GM21447 (cell line): ENCODE results near the gene DNASE1.

Experiments
- ATAC-seq: cut with Tn5 transposase; IDR thresholded peaks from one replicate; pipeline ENCODE4 v1.9.1; 2021; ENCODE audit not compliant: unreplicated experiment

The DNASE1 gene

DNA sequence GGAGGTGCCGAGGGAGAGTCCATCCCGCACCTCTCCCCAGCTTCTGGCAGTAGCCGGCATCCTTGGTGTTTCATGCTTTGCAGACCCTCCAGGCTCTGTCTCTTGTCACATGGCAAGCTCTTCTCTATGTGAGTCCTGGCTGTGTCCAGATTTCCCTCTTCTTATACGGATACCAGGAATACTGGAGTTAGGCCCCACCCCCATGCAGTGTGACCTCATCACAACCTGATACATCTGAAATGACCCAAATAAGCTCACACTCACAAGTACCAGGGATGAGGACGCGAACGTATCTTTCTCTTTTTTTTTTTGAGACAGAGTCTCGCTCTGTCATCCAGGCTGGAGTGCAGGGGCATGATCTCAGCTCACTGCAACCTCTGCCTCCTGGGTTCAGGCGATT lies 39.6 kb downstream of the DNASE1 start:
- ATAC-seq, result no peak

DNA sequence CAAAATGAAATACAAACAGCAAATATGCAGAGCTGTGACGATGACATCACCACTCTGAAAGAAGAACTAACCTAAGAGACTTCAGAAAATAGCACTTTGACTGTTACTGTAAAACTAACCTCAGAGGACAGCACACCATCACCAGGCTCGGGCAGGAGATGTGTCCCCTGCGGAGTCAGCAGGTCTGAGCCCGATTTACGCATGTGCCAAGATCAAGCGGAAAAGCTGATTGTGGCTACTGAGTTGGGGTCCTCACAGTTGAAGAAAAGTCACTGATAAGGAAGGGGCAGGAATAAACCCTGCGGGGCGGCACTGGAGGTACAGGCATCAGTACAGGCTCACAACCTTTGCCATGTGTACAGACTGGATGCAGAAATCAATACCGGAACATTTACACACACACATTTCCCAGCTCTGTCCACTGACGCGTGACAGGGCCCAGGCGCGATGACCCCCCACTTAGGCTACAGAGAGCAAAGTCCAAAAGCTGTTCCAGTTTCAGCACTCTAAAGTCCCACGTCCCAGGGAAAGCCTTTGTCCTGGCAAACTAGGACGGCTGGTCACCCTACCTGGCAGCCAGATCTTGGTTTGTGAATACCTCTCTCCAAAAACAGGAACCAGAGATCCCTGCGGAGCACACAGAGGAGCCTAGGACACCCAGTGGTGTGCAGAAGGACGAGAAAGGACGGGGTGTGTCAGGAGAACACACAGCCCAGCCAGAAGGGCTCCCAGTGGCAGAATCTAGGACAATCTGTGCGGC lies 41.3 kb downstream of the DNASE1 start:
- ATAC-seq, result no peak

DNA sequence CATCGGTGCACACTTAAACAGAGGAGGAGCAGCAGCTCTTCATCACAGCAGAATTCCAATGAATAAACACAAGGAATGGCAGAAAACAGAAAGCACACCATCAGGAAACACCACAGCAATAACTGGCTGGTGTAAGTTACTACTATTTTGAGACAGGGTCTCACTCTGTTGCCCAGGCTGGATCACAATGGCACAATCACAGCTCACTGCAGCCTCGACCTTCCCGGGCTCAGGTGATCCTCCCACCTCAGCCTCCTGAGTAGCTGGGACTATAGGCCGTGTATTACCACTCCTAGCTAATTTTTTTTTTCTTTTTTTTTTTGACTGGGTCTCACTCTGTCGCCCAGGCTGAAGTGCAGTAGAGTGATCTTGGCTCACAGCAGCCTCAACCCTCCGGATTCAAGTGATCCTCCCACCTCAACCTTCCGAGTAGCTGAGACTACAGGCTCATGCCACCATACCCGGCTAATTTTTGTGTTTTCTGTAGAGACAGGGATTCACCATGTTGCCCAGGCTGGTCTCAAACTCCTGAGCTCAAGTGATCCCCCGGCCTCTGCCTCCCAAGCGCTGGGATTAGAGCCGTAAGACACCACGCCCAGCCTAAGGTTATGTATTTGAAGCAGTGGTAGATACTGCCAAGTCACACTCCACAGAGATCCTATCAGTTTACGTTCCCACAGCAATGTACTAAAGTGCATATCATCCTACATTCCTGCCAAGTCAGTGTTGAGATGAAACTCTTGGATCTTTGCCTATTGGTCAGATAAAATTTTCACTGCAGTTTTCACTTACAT lies 42.1 kb downstream of the DNASE1 start:
- ATAC-seq, result no peak

DNA sequence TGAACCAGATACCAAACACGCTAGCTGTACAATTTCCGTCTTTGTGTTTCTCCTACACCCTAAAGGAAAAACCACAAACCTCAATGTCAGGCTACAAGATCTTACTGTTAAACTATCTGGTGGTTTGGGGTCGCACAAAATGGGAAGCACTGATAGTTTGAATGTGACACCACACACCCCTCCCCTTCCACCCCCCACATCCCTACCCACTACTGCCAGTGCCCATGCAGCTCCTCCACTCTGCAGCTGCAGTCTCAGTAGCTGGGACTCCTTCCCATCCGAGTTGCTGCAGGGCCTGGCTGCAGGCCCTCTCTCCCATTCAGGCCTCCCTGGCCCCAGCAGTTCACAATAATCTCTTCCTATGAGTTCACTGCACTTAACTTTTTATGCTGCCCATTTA lies 44.5 kb downstream of the DNASE1 start:
- no peak for ATAC-seq

DNA sequence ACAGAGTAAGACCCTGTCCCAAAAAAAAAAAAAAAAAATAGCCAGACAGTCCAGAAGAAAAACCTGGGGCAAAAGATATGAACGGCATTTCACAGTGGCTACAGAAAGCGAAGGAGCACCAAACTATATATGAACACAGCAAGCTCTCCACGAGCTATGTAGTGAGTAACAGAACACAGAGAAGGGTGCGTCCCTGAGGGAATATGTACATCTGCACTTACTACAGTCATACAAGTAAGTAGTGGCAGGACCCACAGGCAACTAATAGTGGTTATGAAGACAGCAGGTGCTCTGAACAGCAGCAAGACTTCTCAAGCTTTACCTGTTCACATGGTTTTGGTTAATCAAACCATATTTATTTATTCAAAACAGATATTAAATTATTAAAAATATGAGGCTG lies 47.0 kb downstream of the DNASE1 start:
- no peak for ATAC-seq

DNA sequence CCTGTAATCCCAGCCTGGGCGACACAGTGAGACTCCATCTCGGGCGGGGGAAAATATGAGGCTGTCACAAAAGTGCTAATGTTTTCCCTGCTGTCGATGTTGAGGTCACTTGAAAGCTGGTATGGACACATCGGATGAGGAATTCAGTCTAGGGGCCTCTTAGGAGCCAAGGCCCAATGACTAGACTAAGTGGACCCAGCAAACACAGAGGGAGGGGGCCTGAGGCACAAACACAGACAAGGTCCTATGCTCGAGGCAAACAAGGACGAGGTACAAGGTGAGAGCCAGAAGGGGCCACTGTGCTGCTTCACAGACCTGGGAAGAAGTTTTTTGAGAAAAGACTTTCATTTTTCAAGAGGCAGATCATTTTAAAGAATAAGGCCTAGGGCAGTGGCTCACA lies 47.6 kb downstream of the DNASE1 start:
- ATAC-seq, result no peak

DNA sequence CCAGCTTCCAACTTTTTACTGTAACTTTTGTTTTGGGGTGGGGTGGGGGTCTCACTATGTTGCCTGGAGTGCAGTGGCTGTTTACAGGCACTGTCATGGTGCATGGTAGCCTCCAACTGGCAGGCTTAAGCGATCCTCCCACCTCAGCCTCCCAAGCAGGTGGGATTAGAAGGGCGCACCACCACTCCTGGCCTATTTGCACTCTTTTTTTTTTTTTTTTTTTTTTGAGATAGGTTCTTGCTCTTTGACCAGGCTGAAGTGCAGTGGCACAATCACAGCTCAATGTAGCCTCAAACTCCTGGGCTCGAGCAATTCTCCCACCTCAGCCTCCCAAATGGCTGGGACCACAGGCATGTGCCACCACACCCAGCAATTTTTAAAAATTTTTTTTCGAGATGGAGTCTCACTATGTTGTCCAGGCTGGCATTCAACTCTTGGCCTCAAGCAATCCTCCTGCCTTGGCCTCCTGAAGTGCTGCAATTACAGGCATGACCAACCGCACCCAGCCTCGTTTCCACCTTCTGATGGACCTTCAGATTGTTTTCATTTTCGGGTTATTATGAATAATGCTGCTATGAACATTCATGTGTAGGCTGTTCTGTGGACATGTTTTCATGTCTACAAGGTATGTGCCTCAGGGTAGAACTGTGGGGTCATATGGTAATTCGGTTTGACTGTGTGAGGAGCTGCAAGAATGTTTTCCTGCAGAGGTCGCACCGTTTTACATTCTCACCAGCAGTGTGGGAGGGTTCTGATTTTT lies 51.9 kb downstream of the DNASE1 start:
- no peak for ATAC-seq
